Tongue (tissue), 2 donors: ENCODE data around the gene GRK3. TPM values are rescaled to one million over a fixed set of nuclear protein-coding genes. Genes with fewer than 3 reads are reported as not detected.

Experiments used
- DNase-seq: peaks from one replicate; pipeline ENCODE4 v3.0.0-alpha.2; 2015
- total RNA-seq: library from RNA; depleted of rRNA; stranded (reverse); fragments of >200 nt; gene quantifications from one replicate; pipeline ENCODE4 v1.2.3, GENCODE V29; 2014

The GRK3 gene
- total RNA-seq, 1 donor from 2014 or later: 8.5 TPM

DNA sequence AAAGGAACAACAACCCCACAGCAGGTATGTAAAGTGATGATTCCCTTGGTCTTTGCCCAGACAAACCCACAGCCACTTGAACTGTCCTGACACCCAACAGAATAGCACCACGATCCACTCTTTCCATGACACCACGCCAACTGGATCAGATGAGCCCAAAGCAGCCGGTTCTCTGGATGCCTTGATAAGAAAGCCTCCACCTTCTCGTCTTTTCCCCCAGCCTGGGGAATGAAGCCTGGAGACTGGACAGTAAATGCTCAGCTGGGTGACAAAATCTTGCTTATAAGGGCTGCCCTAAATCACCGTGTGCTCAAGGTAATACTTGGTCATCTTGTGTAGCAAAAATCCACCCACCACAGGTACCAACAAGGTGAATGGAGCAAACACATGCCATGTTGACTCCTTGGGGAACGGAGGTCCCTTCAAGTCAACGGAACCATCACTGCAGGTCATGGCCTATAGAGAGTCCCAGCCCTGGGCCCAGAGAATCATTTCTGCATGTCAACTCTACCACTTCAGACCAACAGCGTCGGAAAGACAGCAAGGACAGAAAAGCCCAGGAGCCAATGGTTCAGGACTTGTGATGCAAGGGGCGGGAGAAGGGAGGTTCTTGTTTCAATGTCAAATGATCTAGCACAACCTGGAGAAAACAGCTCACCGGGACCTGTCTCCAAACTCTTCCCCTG, 175.3 kb downstream of the GRK3 start:
- DNase-seq: no peak

DNA sequence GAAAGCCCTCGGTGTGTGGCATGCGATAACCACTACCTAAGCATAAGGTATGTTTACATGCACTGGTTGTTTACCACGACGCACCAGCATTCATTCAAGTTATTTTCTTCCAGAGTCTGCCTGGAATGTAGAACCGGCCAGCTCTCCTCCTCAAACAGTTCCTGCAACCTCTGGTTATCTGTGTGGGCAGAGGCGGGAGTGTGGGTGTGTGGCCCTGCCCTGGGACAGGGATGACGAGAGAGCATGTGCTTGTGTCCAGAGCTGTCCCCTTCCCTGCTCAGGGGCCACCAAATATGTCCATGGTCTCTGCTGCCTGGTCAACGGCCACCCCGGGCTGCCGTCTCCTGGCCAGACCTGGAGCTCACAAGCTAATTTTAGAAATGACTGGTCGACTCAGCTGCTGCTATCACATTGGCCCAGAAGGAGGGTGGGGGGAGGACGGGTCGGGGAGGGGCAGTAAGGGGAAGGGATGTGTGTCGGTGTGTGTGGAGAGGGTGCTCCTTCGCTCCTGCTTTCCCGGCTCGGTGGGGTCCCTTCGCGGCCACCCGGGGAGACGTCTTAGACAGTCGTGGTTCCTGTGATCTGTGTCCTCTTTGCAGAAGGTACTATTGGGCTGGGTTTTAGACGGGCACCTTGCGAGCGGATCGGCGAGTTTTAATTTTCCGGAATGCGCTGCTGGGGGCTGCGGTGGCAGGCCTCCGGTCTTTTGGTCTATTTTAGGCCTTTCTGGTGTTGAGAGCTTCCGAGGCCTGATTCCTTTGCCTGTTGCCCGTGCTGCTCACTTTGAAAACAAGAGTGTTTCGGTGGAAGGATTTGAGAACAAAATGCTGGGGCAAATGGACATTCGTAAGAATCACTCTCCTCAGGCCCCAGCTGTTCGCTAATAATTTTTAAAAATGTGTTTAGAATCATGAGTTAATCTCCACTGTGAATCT, 177.5 kb downstream of the GRK3 start, which contains the start of gene MYO18B:
Gene MYO18B, plus strand, starts transcription at position 497 of the 935 bp plus-strand sequence. CDS start 18,905 bp downstream, outside the sequence.
- peak; percentile 82 for DNase-seq

DNA sequence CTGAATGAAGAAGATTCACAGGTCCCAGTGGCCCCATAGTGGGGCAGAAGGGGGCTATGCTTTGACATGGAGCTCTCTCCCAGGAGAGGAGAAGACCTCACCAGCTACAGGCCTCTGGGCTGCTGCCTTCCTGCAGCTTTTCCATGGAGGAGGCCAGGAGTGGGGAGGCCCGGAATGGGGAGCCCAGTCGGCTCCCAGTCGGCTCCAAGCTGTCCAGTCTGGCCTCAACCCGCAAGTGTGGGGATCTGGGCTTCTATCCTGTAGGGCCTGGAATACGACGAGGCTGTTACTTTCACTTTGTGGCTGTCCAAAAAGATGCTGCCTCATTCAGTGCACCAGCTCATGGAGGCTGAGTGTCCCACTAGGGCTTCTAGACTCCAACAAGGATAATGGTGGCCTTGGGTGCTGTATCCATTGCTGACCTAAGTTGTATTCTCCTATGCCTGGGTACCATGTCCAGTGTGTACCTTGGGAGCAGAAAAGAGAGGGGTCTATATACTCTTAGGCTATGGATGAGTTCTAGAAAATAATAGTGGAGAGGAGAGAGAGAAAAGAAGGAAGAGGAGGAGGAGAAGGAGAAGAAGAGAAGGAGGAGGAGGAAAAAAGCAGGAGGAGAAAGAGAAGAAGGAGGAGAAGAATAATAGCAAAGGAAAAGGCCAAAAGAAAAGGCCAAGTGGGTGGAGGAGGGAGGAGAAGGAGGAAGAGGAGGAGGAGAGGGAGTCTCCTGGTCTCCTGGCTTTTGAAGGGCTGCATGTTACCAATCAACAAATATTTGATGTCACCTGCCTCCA, 178.6 kb downstream of the GRK3 start:
- no peak for DNase-seq

DNA sequence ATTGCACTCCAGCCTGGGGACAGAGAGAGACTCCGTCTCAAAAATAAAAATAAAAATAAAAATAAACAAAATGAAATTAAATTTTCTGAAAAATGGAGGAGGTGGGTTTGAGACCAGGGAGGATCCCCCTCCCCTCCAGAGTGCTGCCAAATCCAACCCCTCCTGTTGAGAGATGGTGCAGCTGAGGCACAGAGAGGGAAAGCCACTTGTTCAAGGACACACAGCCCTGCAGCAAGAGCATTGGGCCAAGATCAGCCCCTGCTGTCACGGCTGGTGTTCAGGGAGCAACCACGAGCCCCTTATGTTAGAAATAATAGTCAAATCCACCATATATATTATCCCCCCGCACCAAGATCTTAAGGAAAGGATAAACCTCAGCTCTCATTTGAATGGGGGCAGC, 180.2 kb downstream of the GRK3 start:
- DNase-seq: no peak

DNA sequence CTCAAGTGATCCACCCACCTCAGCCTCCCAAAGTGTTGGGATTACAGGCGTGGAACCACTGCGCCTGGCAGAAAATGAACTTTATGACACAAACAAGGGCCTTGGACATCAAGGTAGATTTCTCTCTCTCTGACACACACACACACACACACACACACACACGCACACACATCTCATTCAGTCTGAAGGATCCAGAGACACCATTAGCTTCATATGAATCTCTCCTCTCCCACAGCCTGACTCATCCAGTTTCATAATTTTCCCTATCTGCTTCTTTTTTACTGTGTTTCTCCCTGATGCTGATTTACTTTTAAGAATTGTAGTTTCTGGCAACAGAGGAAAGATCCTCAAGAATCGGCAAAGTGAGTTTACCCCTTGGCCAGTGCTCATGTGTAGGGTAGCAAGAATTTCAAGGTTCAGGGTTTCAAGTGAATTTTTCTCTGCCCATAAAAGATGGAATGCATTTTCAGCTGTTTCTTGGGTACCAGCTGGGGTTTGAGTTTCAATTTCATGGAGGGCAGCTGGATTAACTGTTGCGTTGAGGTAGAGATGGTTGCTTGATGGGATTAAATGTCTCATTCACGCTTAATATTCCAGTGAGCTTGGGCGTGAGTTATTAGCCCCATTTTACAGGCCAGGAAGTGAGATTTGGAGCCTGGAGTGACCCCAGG, 181.0 kb downstream of the GRK3 start:
- DNase-seq: peak; percentile 78

DNA sequence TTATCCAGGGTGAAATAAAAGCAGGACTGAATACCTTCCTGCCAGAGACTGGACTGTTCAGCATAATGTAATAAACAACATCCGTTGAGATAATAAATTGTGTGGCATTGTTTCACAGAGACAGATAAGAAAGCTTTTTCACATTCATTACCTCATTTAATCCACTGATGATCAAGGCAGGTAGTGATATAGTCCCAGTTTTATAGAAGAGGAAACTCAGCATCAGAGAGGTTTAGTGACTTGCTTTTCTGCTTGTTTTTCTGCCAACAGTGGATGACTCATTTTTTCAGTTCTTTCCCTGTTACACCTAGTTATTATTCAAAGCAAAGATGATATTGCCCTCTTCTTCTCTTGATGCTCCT, 181.5 kb downstream of the GRK3 start:
- no peak for DNase-seq

DNA sequence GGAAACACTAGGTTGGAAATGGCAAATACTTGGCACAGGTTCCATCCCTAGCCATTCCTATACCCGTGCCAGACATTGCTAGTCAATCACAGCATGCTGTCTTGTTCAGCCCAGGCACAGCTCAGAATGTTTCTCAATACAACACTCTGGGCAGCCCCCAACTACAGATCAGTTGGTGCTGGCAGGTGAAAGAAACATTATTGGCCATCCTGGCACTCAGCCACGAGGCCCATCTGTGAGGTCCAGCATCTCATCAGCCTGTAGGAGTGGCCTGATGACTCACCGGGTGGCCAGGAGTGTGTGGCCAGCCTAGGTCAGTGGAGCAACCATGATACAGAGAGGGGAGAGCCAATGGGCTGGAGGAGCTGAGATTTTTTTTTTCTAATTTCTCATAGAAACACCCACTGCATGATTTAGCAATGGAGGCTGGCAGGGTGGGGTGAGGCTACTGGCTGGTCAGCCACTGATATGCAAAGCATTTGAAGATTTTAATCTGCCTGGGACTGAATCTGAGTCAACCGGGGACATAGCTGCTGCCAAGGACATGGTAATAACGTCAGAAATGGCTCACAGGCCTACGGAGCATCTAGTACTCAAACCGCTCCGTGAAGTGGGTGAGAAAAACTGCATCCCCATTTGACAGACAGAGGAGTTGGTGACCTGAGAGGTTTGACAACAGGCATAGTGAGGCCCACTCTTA, 182.9 kb downstream of the GRK3 start:
- DNase-seq: peak; percentile 56

DNA sequence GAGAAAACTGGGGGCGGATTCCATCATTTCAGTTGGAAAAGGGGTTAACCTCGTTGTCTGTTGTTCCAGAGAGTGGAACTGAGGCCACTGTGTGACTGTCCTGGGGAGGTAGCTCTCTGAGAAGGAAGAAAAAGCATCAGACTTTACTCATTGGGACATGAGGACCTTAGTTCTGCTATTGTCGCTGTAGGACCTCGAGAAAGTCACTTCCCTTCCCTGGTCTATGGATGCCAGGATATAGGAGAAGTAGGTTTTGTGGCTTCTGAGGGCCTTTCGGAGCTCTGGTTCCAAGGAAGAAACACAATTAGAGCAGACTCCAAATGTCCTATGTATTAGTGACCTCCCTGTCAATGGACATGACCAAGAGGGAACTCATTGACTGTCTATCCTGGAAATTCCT, 183.7 kb downstream of the GRK3 start:
- no peak for DNase-seq

DNA sequence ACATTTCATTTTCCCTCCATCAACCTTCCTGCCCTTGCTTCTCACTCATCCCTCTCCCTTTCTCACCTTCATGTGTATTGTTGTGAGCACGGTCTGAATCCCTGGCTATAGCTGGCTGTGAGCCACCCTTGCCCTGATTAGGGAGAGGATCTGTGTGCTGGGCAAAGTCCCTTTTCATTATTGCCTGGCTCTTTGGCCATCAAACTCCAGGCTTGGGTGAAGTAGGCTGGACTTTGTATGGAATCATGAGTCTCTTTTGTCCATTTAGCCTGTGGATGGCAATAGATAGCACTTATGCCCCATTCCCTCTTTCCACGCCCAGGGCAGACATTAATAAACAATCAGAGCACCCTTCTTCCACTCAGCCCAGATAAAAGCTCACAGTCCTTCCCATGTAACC, 184.2 kb downstream of the GRK3 start:
- DNase-seq: no peak

DNA sequence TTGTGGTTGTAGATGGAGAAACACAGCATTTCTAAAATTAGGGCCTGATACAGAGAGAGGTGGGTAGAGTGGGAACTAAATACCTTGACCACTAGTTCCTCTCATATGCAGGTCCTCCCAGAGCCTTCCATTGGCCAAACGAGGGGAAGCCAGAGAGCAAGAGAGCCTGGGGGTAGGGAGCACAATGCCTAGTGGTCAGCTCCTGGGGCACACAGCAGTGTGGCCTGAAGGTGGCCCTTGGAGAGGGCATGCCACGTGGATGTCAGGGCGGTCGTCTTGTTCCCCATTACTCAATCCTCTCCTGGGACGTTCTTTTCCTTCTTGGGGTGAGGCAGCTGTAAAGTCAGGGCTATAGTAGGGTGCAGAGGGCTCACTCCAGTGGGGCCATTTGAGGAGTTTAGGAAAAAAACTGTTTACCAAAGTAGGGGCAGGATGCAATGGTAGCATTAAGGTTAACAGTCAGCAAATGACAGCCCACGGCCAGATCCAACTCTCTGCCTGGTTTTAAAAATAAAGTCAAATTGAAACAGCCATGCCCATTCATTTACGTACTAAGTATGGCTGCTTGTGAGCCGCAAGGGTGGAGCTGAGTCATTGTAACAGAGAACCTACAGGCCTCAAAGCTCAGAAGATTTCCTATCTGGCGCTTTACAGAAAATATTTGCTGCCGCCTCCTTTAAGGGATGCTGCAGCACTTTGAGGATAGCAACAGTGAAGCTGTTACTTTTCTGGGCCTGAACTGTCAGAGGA, 185.1 kb downstream of the GRK3 start:
- DNase-seq: no peak

DNA sequence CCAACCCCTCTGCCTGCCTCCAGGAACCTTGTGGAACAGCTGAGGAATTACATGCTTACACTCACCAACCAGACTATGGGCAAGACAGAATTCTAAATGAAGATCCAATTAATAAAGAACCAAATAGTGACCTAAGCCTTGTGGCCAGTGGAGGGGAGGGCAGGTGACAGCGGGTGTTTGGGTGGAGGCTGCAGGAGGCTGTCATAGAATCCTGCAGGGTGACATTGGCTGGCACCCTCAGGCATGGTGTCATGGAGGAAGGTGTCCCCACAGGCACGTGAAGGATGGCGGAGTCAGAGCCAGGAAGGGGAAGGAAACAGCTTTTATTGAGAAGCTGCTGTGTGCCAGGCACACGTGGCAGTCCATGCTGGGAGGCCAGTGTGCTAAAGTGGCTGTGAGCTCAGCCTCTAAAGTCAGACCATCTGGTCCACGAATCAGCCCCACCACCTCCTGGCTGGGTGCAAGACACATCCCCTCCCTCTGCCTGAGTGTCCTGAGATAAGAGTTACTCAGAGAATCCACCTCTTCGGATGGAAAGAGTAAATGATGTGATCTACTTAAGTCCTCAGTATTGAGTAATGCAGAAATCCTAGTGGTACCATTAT, 186.2 kb downstream of the GRK3 start:
- no peak for DNase-seq

DNA sequence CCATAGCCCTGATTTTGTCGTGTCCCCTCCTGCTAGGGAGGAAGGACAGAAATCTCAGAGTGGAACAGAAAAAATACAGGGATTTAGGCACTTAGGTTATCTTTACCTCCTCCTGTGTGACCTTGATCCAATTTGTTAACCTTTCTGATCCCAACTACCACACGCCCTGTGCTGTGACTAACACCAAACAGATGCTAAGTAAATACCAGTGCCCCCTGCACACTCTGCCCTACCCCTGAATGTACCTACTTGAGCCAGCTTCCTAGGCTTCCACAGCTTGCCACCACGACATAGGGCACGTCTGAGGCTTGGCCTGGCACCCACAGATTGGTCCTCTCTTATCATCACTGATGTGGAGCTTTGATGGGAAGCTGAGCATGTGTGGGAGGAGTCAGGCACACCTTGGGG, 186.7 kb downstream of the GRK3 start:
- no peak for DNase-seq

DNA sequence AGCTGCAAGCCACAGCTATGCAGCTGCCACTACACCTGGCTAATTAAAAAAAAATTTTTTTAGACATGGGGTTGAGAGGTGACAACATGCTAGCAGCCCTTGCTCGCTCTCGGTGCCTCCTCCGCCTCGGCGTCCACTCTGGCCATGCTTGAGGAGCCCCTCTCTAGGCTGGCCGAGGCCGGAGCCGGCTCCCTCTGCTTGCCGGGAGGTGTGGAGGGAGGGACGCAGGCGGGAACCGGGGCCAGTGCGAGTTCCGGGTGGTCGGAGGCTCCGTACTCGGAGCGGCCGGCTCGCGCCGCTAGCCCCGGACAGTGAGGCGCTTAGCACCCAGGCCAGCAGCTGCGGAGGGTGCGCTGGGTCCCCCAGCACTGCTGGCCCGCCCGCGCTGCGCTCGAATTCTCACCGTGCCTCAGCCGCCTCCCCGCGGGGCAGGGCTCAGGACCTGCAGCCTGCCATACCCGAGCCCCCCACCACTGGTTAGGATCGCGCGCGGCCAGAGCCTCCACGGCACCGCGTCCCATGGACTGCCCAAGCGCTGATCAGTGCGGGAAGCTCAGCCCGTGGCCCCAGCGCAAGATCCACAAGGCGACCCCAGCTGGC, 188.2 kb downstream of the GRK3 start:
- DNase-seq: no peak

DNA sequence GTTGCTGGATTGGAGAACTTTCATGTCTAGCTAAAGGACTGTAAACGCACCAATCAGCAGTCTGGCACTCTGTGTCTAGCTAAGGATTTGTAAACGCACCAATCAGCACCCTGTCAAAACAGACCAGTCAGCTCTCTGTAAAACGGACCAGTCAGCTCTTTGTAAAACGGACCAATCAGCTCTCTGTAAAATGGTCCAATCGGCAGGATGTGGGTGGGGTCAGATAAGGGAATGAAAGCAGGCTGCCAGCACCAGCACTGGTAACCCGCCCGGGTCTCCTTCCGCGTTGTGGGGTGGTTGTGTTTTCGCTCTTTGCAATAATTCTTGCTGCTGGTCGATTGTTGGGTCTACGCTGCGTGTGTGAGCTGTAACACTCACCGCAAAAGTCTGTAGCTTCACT, 188.8 kb downstream of the GRK3 start:
- no peak for DNase-seq

DNA sequence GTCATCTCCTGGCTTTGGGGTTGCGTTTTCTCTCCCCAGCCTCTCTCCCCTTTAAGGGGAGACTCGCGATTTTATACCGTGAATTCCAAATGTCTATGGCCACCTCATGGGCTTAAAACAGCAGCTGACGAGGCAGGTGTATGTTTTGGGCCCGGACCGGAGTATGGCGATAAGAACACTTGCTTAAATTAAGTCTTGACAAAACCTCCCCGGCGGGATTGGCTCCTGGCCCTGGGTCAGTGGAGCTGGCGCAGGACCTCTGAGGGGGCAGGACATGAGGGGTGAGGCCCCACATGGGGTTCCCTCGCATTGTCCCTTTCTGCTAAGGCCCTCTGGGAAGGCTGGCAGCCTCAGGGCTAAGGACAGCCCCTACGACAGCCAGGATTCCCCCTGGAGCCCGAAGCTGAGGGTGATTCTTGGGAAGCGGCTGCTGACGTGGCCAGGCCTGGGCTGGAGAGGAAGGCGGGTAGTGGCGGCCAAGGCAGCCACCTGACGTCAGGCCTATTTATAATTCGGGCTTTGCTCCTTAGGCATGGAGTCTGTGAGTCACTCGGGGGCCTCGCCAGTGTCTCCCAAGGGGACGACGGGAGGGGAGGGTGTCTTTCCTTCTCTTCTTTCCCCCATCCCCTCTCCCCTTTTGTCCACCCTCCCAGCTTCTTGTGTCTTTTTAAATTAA, 190.2 kb downstream of the GRK3 start:
- peak; percentile 74 for DNase-seq

DNA sequence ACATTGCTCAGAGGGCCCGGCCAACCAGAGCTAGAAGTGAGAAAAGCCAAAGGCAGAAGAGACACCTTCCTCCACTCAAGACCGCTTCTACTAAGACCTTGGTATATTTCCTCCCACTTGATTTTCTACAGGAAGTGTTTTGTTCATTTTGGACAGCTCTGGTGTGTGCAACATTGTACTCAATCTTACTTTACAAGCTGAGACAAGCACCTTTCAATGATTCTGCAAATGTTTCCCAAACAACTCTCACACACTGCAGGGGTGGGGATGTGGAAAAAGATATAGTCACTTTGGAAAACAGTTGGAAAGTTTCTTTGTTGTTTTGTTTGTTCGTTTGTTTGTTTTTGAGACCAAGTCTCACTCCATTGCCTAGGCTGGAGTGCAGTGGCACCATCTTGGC, 193.2 kb downstream of the GRK3 start:
- DNase-seq: no peak

DNA sequence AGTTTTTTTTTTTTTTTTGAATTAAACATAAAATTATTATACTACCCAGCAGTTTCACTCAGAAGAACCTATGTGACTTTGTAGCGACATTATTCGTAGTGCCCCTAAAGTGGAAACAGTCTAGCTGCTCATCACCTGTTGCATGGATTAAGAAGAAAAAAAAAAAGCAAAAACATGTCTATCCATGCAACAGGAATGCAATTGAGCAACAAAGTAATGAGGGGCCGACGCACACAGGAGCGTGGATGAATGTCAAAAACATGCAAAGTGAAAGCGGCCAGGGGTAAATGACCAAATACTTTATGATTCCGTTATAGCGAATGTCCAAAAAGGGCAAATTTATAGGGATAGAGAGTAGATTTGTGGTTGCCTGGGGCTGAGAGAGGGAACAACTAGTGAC, 193.8 kb downstream of the GRK3 start:
- no peak for DNase-seq

DNA sequence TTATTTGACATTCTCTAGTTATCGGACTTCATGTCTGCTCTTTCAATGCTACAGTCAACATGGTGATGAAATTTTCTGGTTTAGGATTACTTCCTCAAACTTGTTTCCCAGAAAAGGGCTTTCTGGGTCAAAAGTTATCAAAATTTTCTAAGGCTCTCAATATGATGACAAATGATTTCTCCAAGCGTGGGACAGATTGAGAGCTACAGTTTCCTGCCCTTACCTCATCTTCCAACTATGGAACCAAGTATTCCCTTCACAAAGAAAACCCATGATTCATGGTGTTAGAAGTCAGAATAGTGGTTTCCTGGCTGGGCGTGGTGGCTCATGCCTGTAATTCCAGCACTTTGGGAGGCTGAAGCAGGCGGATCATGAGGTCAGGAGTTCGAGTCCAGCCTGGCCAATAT, 195.4 kb downstream of the GRK3 start:
- no peak for DNase-seq

DNA sequence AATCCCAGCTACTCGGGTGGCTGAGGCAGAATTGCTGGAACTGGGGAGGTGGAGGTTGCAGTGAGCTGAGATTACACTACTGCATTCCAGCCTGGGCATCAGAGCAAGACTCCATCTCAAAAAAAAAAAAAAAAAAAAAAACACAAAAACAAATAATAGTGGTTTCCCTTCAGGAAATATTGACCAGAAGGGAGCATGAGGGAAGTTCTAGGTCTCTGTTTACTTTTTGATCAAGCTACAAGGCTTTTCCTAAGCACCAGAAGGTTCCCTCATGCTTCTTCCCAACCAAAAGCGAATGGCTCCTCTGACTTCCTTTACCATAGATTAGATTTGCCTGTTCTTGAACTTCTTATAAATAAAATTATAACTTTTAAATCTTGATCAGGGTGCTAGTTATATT, 195.8 kb downstream of the GRK3 start:
- no peak for DNase-seq
